T-helper 2 cell (primary cell): ENCODE data around the gene STRIP2.
"Not testable (repeated sequence)": the region's sequence is repeated elsewhere in the genome, so short reads cannot be mapped to it uniquely, and the experiment has no call there.

Source experiments
- DNase-seq, 5 experiments: peaks; one replicate each; pipeline versions ENCODE4 v3.0.0 to v3.0.0-alpha.2; 2012 to 2022

Gene STRIP2

DNA sequence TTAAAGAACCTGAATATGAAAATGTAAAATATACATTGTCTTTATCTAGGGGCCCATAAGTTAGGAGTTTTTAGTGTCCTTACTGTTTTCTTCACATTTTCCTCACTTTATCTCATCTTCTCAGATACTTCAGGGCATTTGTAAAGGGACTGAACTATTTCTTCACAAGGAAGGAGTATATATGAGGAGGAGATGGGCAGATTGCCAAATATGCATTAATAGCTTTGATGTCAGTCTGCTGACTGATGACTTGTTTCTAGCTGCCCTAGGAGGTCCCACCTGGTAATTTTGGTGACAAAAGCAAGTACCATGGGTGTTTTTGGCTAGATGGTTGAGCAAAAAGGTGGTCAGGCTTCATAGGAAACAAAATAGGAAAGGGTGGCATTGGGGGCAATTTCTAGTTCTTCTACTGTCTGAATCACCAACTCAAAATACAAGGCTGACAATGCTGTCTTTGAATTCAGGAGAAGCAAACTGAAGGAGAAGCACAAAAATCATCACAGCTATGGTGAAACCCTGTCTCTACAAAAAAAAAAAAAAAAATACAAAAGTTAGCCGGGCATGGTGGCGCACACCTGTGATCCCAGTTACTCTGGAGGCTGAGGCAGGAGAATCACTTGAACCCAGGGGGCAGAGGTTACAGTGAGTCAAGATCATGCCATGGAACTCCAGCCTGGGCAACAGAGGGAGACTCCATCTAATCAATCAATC, 10.4 kb upstream of the STRIP2 start:
- no peak for DNase-seq

DNA sequence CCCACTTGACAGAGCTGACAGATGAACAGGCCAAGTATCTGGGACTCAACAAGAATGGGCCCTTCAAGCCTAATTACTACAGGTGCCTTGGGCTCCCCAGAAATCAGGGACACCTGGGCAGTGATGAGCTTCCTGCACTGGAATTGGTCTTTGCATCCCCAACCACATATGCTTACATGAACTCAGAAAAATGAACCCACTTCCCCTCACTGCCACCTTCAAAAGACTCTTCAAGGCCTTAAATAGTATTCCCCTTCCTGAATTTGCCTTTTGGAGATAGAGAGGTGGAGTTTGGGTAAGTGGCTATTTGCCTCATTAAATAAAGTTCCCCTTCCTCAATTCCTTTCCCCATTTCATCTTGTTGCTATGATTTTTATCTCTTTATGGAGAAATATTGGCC, 7.8 kb upstream of the STRIP2 start:
- no peak for DNase-seq

DNA sequence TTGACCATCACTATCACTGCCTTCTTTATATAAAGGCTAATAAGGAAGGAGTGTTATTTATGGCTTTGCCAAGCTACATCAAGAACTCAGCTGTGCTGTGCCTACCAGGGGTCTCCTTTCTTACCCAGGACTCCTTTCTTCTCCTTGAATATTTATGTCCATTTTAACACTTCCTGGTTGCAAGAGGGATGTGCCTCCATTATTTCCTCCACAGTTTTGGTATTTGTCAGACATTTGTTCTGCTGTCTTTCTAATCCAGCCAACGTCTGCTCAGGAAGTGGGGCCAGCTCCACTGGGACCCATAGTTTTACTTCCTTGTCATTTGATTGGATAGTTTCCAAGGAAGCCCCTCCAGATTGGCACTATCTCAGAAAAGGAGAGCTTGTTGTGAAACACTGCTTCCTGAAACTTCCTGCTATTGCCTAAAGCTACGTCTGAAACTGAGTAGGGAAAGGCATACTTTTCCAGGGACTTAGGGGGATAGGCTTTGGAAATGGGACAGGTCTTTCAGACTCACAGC, 6.6 kb upstream of the STRIP2 start:
- DNase-seq: no peak

DNA sequence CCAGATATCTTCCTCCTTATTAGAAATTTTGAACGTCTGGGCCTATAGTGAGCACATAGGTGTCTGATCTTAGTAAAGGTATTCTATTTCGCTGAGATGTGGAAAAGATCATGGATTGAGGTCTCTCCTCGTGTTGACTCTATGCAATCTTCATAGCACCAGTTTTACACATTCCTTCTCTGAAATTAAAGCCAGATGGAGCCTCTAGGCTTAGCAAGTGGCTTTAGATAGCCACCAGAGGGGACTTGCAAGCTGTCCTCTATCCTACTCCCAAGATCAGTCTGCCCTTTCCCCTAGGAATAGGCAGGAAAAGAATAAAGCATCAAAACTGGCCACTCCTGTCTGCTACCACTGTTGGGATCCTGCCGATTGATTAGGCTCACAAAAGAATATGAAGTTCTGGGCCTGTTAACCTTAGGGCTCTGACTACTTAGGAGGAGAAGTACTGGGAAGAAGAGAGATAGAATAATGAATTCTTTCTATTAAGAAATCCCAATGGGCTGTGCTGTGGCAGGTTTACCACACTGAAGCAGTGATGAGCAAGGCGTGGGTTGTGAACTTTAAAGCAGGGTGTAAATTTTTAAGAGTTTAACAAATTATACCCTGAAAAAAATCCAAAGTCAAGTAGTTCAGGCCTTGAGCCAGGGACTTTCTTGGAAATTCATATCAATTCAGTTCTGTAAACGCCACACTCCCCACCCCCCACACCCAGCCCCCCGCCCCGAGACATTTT, 2.2 kb upstream of the STRIP2 start:
- no peak for DNase-seq

DNA sequence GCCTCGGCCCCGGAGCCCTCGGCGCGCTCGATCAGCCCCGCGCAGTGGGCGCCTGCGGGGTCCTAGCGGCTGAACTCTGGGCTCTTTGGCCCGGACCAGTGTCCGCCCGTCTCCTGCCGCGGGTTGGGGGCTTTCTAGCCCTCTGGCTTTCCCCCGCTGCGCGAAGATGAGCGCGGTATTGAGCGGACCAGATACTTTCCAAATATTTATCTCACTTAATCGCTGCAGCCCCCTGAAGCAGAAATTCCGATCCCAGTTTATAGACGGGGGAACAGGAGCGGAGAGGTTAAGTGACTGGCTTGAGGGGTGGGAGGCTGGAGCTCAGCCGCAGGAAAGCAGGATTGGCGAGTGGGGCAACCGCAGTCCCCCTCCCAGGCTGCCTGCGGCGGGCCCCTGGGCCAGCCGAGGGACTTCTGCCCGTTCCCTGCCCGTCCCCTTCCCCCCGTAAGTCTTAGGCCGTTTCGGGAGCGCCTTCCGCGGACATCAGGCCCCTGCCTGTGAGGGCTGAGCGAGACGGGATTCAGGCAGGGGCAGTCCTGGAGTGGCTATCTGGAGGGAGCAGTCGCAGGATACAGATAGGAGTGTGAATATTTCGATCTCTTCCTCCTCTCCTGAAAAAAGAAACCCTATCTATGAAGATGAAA, 565 bp downstream of the STRIP2 start:
- DNase-seq: peak in 1 of 5 experiments; percentile 13

DNA sequence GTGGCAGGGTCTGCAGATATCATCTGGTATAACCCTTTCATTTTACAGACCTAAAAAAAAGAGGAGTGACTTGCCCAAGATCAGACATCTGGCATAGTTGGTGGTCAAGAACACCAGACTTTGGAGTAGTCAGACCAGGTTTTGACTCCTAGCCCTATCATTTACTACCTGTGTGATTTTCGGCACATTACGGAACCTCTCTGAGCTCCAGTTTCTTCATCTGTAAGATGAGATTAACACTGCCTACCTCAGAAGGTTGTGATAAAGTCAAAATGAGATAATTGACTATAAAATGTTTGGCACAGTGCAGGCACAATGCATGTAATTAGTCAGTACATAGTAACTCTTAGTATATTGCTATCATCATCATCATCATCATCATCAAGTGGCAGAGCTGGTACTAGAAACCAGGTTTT, 1.2 kb downstream of the STRIP2 start:
- peak in 1 of 5 experiments; percentile 41 for DNase-seq

DNA sequence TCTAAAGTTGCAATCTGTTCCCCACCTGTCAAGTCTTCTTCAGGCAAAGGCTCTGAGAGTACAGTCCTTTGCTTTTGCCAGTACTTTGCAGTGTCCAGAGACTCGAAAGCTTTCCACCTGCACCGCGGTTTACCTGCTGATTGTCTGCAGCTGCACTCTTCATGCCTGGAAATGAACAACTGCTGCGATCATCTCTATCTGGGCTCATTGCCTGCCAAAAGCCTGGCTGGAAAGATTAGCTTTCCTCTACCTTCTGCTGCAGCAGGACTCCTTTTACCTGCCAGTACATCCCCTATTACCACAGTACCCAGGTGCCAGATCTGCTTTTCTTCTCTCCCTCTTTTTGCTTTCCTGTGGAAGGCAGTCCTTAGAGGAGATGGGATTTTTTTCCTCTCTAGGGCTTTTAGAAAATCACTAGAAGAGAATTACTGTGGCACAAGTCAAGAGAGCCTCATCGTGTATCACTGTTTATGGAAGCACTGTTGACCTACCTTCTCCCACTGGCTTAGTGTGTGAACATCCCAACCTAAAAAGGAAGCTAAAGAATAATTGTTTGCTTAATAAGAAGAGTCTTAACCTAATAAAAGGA, 2.2 kb downstream of the STRIP2 start:
- no peak for DNase-seq

DNA sequence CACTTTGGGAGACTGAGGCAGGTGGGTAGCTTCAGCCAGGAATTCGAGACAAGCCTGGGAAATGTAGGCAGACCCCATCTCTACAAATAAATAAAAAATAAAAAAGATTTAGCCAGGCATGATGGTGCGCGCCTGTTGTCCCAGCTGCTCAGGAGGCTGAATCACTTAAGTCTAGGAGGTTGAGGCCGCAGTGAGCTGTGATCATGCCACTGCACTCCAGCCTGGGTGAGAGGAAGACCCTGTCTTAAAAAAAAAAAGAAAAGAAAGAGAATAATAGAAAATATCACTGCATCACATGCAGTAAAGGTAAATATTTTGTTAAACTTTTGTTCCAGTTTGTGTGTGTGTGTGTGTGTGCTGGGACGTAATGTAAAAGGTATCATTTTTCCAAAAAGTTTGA, 3.0 kb downstream of the STRIP2 start:
- DNase-seq: no peak

DNA sequence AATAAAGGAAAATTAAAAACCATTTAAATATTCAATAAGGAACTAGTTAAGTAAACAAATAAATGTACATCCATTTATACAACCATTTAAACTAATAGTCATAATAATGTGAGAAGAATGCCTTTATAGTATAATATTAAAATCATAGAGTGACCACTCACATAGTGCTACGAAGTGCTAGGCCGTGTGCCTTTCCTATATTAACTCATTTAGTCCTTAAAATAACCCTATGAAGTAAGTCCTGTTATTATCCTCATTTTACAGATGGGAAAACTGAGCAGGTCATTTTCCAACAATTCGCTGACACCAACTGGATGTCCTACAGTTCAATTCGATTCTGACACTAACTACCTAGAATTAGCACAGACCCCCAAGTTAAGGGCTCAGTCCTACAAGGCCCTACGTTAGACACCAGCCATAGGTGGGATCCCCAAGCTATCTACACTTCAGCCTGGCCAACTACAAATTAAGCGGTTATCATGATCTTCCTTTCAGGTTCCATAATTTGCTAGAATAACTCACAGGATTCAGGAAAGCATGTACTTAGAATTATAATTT, 4.1 kb downstream of the STRIP2 start:
- no peak for DNase-seq

DNA sequence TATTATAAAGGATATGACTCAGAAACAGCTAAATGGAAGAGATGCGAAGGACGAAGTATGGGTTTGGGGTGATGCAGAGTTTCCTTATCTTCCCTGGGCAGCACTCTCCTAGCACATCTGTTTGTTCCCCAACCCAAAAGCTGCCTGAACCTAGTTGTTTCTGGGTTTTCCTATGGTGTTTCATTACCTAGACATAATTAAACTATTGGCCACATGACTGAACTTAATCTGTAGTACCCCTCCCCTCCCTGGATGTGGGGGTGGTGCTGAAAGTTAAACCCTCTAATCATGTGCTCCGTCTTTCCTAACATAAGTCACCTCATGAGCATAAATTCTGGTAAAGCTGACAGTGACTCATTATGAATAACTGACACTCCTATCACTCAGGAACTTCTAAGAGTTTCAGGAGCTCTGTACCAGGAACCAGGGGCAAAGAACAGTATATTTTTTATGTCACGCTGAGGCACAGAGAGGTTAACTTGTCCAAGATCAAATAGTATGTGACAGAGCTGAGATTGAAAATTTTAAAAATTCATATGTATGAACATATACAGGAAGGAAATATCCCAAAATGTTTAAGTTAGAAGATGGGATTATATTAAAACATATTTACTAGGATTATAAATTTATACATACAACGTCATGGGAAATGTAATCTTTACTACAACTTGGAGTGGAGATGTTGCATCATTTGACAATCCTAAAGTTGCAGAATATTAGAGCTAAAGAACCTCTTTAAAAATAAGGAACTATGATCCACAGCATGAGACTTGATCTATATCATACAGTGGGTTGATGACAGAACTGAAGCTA, 4.8 kb downstream of the STRIP2 start:
- peak in 2 of 5 experiments; percentile 43 to 56 for DNase-seq

DNA sequence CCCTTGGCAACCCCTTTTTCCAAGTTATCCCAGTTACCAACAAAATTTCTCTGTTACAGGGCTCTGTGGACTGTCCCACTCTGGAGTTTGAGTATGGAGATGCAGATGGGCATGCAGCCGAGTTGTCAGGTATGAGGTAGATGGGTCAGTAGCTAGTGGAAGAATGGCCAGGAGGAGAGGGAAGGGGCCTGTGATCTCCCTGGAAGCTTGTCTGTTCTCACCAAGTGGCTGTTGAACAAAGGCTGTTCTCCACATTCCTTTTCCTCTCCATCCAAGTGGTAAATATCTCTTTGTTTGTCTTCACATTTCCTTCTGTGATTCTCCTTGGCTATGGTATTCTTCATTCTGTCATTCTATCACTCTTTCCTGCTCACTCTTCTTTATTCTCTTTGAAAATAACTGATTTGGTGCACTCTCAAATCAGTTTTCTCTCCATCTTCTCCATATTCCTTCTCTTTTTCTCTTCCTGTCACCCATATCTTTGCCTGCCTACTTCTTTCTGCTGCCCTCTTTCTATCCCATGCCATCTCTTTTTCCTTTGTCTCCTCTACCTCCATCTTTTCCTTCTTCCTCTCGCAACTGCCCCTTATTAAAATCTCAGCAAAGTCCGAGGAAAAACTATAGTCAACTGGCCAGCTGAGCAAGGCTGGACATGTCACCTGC, 5.9 kb downstream of the STRIP2 start:
- no peak for DNase-seq

DNA sequence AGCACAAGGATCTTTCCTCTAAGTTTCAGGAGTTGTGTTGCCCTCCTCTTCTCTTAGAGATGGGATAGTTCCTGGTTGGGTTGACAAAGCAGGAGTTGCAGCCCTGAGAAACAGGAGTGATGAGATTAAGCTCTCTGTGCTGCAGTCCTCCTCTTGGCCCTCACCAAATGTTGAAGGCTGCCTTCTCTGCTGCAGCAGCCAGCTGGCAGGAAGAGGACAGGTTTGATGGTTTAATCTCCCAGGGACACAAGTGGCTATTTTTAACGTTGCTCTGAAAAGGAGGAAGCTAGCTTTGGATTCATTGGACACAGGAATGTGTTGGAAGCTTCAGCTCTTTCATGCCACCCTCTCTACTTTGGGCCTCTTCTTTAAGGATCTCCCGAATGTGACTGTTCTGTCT, 9.4 kb downstream of the STRIP2 start:
- no peak for DNase-seq

DNA sequence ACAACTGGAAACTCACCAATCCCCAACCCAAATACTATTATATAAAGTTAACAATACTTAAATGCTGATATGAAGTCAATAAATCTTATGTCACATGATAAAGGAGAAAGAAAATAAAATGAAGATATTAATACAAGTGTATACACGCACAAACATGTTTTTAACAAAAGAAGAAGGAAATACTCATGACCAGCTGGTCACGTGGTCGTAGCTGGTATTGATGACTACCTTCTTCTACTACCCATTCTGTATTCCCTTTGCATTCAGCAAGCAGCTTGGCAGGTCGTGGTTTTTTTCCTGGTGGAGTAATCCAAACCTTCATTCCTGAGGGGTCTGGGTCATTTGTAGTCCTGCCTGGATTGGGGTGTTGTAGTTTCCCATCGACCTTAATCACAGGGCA, 10.5 kb downstream of the STRIP2 start:
- not testable (repeated sequence) for DNase-seq

DNA sequence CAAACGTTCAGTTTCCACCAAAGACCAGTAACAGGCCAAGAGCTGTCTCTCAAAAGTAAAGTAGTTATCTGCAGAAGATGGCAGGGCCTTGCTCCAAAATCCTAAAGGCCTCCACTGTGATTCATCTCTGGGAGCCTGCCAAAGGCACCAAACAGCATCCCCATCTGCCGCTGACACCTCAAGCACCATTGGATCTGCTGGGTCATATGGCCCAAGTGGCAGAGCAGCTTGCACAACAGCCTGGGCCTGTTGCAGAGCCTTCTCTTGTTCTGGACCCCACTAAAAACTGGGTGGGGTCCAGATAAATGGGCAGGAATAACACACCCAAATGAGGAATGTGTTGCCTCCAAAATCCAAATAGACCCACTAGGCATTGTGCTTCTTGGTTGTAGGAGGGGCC, 12.7 kb downstream of the STRIP2 start:
- not testable (repeated sequence) for DNase-seq

DNA sequence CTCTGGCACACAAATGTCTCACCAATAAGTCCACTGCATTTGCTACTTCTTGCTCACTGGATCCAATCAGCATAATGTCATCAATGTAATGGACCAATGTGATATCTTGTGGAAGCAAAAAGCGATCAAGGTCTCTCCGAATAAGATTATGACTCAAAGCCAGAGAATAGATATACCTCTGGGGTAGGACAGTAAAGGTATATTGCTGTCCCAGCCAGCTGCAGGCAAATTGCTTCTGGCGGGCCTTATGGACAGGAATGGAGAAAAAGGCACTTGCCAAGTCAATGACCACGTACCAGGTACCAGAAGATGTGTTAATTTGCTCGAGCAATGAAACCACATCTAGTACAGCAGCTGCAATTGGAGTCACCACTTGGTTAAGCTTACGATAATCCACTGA, 13.2 kb downstream of the STRIP2 start:
- DNase-seq: not testable (repeated sequence)

DNA sequence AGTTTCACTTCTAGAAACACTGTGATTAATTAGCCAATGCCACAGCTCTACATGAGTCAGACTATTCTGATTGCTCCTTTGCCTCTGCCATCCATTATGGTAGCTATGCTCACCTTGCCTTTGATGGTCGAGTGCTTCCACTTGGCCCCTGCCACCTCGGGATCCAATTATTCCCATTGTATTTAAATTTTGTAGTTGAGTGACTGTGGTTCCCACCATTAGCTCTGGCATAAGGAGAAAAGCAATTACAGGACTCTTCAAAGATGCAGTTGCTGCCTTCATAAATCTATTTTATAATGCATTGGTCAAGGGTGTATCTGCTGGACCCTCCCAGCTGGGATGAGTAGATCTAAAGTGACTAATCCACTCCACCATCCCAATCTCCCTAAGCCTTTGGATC, 14.4 kb downstream of the STRIP2 start:
- not testable (repeated sequence) for DNase-seq

DNA sequence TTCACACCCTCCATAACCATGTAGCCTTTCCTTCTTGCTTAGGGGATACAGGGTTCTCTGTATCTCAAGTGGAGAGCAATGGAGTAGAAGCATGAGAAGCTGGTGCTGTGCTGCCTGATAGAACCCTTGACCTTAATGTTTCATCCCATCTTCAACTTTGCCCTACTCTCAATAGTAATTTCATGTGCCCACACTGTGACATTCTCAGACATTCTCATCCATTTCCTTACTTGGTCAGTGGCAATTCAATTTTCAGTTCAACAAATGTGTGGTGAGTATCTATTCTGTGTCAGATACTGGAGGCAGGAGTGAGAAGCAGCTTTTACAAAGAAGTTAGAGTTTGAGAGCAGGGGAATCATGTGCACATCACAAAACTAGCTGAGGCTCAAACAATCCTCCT, 16.1 kb downstream of the STRIP2 start:
- DNase-seq: no peak

DNA sequence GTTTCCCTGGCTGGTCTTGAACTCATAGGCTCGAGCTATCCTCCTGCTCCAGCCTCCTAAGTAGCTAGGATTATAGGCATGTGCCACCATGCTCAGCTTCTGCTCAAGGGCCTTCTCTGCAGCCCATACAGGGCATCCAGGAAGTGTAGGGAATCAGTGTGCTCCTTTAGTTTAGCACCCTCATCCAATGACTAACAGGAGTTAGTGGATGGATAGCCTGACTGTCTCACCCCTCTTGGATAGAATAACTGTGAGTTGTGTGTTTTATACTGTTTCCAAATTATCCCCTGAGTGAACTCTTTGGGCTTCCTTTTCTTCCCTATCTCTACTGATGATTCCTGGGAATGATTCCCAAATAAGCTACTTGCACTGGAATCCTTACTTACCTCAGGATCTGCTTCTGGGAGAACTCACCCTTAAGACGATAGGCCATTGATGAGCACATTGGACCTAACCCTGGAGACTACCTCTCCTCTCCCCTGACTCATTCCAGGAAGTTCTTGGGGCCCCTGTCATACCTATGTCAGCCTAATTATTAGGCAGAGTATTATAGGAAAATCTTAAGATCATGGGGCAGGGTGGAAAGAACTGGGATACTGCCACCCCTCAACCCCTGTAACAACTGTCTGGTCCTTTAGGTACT, 18.5 kb downstream of the STRIP2 start:
- no peak for DNase-seq

DNA sequence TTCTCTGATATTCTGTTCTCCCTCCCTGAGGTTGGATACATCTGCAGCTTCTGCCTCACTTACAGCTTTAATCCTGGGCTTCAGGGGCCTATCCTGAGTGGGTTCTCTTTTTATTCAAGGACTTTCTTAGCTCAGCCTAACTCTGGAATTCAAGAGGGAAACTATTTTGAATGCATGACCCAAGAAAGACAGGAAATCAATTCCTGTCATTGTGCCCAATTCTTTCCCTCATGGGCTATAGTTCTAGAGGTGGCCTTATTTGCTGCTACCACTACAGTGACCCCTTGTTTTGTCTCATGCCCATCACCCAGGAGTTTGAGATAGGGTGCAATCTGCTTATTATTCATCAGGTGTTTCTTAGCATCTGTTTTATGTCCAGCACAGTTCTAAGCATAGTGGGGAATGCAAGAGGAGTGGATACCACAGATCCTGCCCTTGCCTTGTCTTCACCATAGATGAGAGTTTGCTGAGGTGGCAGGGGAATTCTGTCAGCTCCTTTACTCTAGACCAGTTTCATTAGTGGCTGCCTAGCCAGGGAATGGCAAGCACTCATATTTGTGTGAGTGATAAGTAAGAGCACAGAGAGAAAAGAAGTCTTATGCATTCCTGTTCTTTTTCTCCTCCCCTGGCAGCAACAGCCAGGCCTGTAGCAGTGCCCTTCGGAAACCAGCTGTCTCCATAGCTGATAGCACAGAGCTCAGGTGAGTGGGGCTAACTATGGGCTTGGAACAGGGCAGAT, 19.4 kb downstream of the STRIP2 start:
- no peak for DNase-seq

DNA sequence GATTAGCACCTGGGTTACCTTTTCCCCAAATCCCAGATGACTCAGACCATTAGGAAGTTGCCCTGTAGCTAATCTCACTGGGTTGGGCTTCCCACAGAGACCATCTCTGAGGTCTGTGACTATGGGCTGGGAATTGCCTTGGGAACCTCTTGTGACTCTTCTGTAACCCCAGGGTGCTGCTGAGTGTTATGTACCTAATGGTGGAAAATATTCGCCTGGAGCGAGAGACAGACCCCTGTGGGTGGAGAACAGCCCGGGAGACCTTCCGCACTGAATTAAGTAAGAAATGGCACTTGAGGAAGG, 20.0 kb downstream of the STRIP2 start:
- no peak for DNase-seq
